ENCODE results near the gene TRAPPC11.

DNA sequence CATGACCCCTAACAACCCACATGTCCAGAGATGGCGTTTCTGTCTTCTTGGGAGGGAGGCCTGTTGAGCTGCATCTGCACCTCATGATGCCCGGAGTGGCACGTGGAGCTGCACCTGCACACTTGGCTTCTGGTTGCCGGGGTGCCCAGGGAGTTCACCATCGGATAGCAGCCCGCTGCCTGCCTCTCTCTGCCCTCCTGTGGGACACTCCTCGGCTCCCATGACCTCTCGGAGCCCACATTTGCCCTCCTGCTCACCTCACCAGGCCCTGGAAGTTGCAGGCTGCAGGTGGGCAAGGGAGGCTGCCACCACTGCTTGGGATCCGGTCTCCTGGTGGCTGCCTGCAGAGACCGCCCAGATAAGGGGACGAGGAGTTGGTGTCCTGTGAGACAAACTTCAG lies 74.1 kb downstream of the TRAPPC11 start:
- TF ChIP-seq, protein P1, sequence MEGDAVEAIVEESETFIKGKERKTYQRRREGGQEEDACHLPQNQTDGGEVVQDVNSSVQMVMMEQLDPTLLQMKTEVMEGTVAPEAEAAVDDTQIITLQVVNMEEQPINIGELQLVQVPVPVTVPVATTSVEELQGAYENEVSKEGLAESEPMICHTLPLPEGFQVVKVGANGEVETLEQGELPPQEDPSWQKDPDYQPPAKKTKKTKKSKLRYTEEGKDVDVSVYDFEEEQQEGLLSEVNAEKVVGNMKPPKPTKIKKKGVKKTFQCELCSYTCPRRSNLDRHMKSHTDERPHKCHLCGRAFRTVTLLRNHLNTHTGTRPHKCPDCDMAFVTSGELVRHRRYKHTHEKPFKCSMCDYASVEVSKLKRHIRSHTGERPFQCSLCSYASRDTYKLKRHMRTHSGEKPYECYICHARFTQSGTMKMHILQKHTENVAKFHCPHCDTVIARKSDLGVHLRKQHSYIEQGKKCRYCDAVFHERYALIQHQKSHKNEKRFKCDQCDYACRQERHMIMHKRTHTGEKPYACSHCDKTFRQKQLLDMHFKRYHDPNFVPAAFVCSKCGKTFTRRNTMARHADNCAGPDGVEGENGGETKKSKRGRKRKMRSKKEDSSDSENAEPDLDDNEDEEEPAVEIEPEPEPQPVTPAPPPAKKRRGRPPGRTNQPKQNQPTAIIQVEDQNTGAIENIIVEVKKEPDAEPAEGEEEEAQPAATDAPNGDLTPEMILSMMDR (IDR thresholded peaks at IDR 0.05), result no peak
- TF ChIP-seq POLR2A (IDR thresholded peaks at IDR 0.05) (no peak), POLR2AphosphoS5 (IDR thresholded peaks at IDR 0.05; ENCODE audit: insufficient read depth in 1 of 2, low read depth in 1 of 2) (no peak)
